ENCODE results near the gene AGPAT4.

Gene AGPAT4

GRCh38 chr6:161191671-161192070 lies 82.2 kb downstream of the AGPAT4 start:
- DNase-seq (ENCODE audit: low read depth), result no peak
- TF ChIP-seq MAX (IDR thresholded peaks at IDR 0.05; ENCODE audit: low read depth, low read length), result no peak
- no peak for TF ChIP-seq MYC (IDR thresholded peaks at IDR 0.05; ENCODE audit: low read depth, low read length)
- TF ChIP-seq POLR2A (IDR thresholded peaks at IDR 0.05; ENCODE audit: extremely low read depth, insufficient read length), result no peak
- no peak for TF ChIP-seq CTCF (IDR thresholded peaks at IDR 0.05; ENCODE audit: low read depth, low read length)
- H3K4me3 ChIP-seq (ENCODE audit: low read depth, low read length), result no peak overlapping the region

GRCh38 chr6:161191007-161191406 lies 82.9 kb downstream of the AGPAT4 start:
- TF ChIP-seq MAX (IDR thresholded peaks at IDR 0.05; ENCODE audit: low read depth, low read length) (no peak), MYC (IDR thresholded peaks at IDR 0.05; ENCODE audit: low read depth, low read length) (no peak), POLR2A (IDR thresholded peaks at IDR 0.05; ENCODE audit: extremely low read depth, insufficient read length) (no peak), CTCF (IDR thresholded peaks at IDR 0.05; ENCODE audit: low read depth, low read length) (no peak)
- no peak overlapping the region for H3K4me3 ChIP-seq (ENCODE audit: low read depth, low read length)
- DNase-seq (ENCODE audit: low read depth), result no peak

GRCh38 chr6:161189891-161190290 lies 84.0 kb downstream of the AGPAT4 start:
- TF ChIP-seq CTCF (IDR thresholded peaks at IDR 0.05; ENCODE audit: low read depth, low read length) (no peak), MYC (IDR thresholded peaks at IDR 0.05; ENCODE audit: low read depth, low read length) (no peak), POLR2A (IDR thresholded peaks at IDR 0.05; ENCODE audit: extremely low read depth, insufficient read length) (no peak), MAX (IDR thresholded peaks at IDR 0.05; ENCODE audit: low read depth, low read length) (no peak)
- no peak for DNase-seq (ENCODE audit: low read depth)
- H3K4me3 ChIP-seq (ENCODE audit: low read depth, low read length), result no peak overlapping the region

GRCh38 chr6:161188547-161189465 lies 85.1 kb downstream of the AGPAT4 start:
- DNase-seq (ENCODE audit: low read depth), result no peak
- no peak overlapping the region for H3K4me3 ChIP-seq (ENCODE audit: low read depth, low read length)
- TF ChIP-seq MAX (IDR thresholded peaks at IDR 0.05; ENCODE audit: low read depth, low read length) (no peak), MYC (IDR thresholded peaks at IDR 0.05; ENCODE audit: low read depth, low read length) (no peak), POLR2A (IDR thresholded peaks at IDR 0.05; ENCODE audit: extremely low read depth, insufficient read length) (no peak), CTCF (IDR thresholded peaks at IDR 0.05; ENCODE audit: low read depth, low read length) (no peak)

- no peak for TF ChIP-seq MAX (IDR thresholded peaks at IDR 0.05; ENCODE audit: low read depth, low read length)
- TF ChIP-seq CTCF (IDR thresholded peaks at IDR 0.05; ENCODE audit: low read depth, low read length), result no peak
- TF ChIP-seq POLR2A (IDR thresholded peaks at IDR 0.05; ENCODE audit: extremely low read depth, insufficient read length), result no peak
- TF ChIP-seq MYC (IDR thresholded peaks at IDR 0.05; ENCODE audit: low read depth, low read length), result no peak
- peak; percentile 31 for DNase-seq (ENCODE audit: low read depth)
- no peak overlapping the region for H3K4me3 ChIP-seq (ENCODE audit: low read depth, low read length)
Observed at GRCh38 chr6:161186173-161186769, 87.6 kb downstream of the AGPAT4 start.

Measured in NB4 (cell line).